IPS-18a (cell line): ENCODE measurements around the gene KCNIP4.

Experiments used
- H3K27ac ChIP-seq: one replicate; pipeline ENCODE4 v1.5.1; 2013; ENCODE audit warnings: low read length
- H3K27me3 ChIP-seq: one replicate; pipeline ENCODE4 v1.6.1; 2013; ENCODE audit warnings: mild to moderate bottlenecking, low read length; ENCODE audit not compliant: control insufficient read depth, insufficient read depth
- H3K36me3 ChIP-seq: one replicate; pipeline ENCODE4 v1.6.1; 2013; ENCODE audit warnings: low read depth, low read length; ENCODE audit not compliant: control insufficient read depth
- H3K4me1 ChIP-seq: one replicate; pipeline ENCODE4 v1.6.1; 2013; ENCODE audit warnings: low read depth, low read length; ENCODE audit not compliant: control insufficient read depth
- H3K4me3 ChIP-seq: one replicate; pipeline ENCODE4 v1.5.1; 2013; ENCODE audit warnings: low read length
- H3K9ac ChIP-seq: one replicate; pipeline ENCODE4 v1.6.1; 2013; ENCODE audit warnings: mild to moderate bottlenecking, low read length, moderate library complexity
- H3K9me3 ChIP-seq: one replicate; pipeline ENCODE4 v1.6.1; 2013; ENCODE audit warnings: low read depth, low read length; ENCODE audit not compliant: control insufficient read depth

KCNIP4 gene

DNA sequence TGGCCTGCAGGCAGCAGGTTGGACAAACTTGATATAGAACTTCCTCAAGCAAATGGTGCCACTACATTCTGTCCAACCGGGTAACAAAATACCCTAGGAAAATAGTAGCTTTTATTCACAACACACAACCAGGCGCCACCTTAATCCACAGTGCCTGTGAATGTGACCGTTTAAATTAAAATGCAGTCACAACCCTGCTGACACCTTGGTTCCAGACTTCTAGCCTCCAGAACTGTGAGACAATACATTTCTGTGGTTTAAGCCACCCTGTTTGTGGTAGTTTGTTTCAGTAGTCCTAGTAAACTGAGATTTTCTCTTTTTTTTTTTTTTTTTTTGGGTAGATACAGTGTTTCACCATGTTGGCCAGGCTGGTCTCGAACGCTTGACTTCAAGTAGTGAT, 672.5 kb downstream of the KCNIP4 start:
- Histone ChIP-seq H3K36me3 (no peaks in the 10 kb centered on the region), H3K27ac (no peak overlapping the region), H3K4me3 (no peak overlapping the region), H3K9ac (no peak overlapping the region), H3K9me3 (no peaks in the 10 kb centered on the region), H3K27me3 (no peaks in the 10 kb centered on the region), H3K4me1 (no peaks in the 10 kb centered on the region)

- H3K27ac ChIP-seq = no peak overlapping the region
Observed at GRCh38 chr4:21271439-21272052, 677.0 kb downstream of the KCNIP4 start.

DNA sequence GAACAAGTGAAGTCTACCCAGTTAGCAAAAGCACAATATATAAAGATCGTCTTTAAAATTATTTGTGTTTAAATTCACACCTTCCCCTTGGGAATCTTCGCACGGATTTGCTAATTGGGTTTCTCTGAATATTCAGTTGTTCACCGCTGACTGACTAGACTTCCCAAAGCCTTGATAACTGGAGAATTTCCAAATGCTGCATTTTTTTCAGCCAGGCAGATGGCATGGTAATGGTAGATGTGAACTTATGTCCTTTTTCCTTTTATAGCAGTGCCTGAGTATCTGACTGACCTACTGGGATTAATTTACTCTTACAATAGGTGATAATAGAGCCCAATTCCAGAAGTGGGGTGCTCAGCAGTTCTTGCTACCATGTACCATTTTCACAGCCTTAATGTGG, 700.2 kb downstream of the KCNIP4 start:
- Histone ChIP-seq H3K4me3 (no peak overlapping the region), H3K4me1 (no peaks in the 10 kb centered on the region), H3K27ac (no peak overlapping the region), H3K27me3 (no peaks in the 10 kb centered on the region), H3K9ac (no peak overlapping the region), H3K9me3 (no peaks in the 10 kb centered on the region), H3K36me3 (no peaks in the 10 kb centered on the region)

More at GRCh38 chr4:21271439-21272052, 677.0 kb downstream of the KCNIP4 start:
- Histone ChIP-seq H3K36me3 (no peaks in the 10 kb centered on the region), H3K27me3 (no peaks in the 10 kb centered on the region), H3K4me1 (no peaks in the 10 kb centered on the region), H3K9ac (no peak overlapping the region), H3K4me3 (no peak overlapping the region), H3K9me3 (no peaks in the 10 kb centered on the region)

- no peaks in the 10 kb centered on the region for H3K4me1 ChIP-seq
- no peaks in the 10 kb centered on the region for H3K36me3 ChIP-seq
- no peak overlapping the region for H3K9ac ChIP-seq
- no peaks in the 10 kb centered on the region for H3K9me3 ChIP-seq
- H3K27me3 ChIP-seq = no peaks in the 10 kb centered on the region
- H3K27ac ChIP-seq = no peak overlapping the region
- H3K4me3 ChIP-seq = no peak overlapping the region
Observed at GRCh38 chr4:21242163-21242562, 706.4 kb downstream of the KCNIP4 start.

GRCh38 chr4:21226637-21227538, 721.7 kb downstream of the KCNIP4 start:
- Histone ChIP-seq H3K9ac (no peak overlapping the region), H3K27ac (no peak overlapping the region), H3K36me3 (no peaks in the 10 kb centered on the region), H3K27me3 (no peaks in the 10 kb centered on the region), H3K9me3 (no peaks in the 10 kb centered on the region), H3K4me3 (no peak overlapping the region), H3K4me1 (no peaks in the 10 kb centered on the region)

- H3K9me3 ChIP-seq = no peaks in the 10 kb centered on the region
- no peaks in the 10 kb centered on the region for H3K4me1 ChIP-seq
- no peak overlapping the region for H3K4me3 ChIP-seq
- no peak overlapping the region for H3K9ac ChIP-seq
- no peaks in the 10 kb centered on the region for H3K36me3 ChIP-seq
- no peak overlapping the region for H3K27ac ChIP-seq
- no peaks in the 10 kb centered on the region for H3K27me3 ChIP-seq
Observed at GRCh38 chr4:21211846-21212245, 736.7 kb downstream of the KCNIP4 start.

DNA sequence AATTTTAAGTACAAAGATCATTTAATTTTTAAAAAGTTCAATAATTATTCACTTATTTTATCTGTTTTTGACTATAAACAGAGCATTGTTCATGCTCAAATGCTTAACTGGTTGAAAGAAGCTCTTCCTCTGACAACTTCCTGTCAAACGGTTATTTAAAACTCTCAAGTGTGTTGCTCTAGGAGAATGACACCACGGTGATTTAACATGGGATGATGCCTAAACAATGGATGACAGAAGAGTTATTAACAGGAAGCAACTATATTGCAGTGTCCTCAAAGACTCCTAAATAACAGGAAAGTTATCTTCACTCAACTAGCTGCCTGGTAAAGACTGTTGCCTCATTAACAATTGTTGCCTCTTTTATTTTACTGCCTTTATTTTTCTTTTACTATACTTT, 738.7 kb downstream of the KCNIP4 start:
- no peaks in the 10 kb centered on the region for H3K27me3 ChIP-seq
- no peaks in the 10 kb centered on the region for H3K4me1 ChIP-seq
- no peaks in the 10 kb centered on the region for H3K36me3 ChIP-seq
- no peaks in the 10 kb centered on the region for H3K9me3 ChIP-seq
- H3K9ac ChIP-seq = no peak overlapping the region
- H3K4me3 ChIP-seq = no peak overlapping the region
- H3K27ac ChIP-seq = no peak overlapping the region

DNA sequence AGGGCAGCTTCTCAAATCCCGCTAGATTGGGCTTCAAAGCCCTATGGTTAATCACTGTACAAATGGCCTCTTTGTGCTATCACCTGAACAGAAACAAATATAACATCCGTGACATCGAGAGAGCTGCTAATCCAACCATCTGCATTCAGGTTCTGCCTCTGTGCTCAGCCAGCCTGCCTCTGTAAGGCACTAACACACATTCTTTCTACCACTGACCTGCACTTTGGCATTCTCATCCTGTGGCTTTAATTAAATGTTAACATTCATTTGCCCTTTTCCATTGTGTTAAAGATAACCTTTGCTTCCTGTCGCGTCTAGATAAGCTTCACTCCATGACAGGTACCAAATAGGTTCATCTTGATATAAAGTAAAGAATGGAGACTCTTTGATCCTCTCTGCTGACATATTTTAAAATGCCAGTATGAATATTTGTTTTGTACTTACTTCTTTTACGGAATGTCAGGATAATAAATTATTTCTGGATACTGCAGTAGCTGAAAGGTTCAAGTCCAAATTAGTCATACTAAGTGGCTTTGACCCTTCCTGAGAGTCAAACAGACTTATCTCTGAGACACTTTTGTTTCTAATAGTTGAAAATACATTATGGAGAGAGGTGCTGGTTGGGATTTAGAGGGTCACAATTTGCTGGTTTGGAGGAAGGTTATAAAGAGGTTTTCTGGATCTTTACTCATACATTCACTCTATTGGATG, 742.6 kb downstream of the KCNIP4 start:
- H3K27ac ChIP-seq = no peak overlapping the region
- no peaks in the 10 kb centered on the region for H3K27me3 ChIP-seq
- no peak overlapping the region for H3K9ac ChIP-seq
- H3K36me3 ChIP-seq = no peaks in the 10 kb centered on the region
- no peaks in the 10 kb centered on the region for H3K9me3 ChIP-seq
- no peak overlapping the region for H3K4me3 ChIP-seq
- H3K4me1 ChIP-seq = no peaks in the 10 kb centered on the region

GRCh38 chr4:21203416-21203815, 745.2 kb downstream of the KCNIP4 start:
- no peaks in the 10 kb centered on the region for H3K27me3 ChIP-seq
- H3K9ac ChIP-seq = no peak overlapping the region
- no peak overlapping the region for H3K27ac ChIP-seq
- H3K9me3 ChIP-seq = no peaks in the 10 kb centered on the region
- H3K4me1 ChIP-seq = no peaks in the 10 kb centered on the region
- no peak overlapping the region for H3K4me3 ChIP-seq
- no peaks in the 10 kb centered on the region for H3K36me3 ChIP-seq

DNA sequence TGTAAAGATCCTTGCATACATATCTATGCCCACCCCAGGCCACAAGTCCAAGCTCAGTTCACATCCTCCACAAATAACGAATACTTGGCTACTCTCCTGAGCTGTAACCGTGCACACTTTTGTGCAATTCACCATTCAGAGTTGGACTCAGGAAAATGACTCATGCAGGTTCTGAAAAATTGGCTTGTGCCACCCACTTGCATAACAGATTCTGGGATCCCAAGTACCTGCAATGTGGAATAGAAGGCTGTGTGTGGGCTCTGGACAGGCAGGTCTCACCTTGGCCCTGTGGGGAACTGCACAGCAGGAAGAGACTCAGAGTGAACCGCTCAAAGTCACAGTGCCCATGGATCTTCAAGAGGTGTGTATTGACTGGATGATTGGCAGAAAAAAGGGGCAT, 745.6 kb downstream of the KCNIP4 start:
- H3K27ac ChIP-seq = no peak overlapping the region
- no peaks in the 10 kb centered on the region for H3K27me3 ChIP-seq
- H3K9me3 ChIP-seq = no peaks in the 10 kb centered on the region
- no peak overlapping the region for H3K9ac ChIP-seq
- H3K4me1 ChIP-seq = no peaks in the 10 kb centered on the region
- H3K36me3 ChIP-seq = no peaks in the 10 kb centered on the region
- H3K4me3 ChIP-seq = no peak overlapping the region

DNA sequence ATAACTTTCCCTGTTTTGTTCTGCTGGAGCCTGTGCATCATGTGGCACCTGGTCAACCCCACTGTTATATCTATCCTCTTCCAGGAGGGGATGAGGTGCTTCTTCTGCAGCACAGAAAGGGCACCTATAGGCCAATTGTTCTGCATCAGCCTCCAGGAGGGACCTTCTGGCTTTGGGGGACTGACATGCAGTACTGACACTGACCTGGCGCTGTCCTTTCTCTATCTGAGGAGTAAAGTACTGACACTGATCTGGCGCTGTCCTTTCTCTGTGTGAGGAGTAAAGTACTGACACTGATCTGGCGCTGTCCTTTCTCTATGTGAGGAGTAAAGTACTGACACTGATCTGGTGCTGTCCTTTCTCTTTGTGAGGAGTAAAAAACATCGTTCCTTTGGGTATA, 749.9 kb downstream of the KCNIP4 start:
- Histone ChIP-seq H3K4me3 (no peak overlapping the region), H3K27ac (no peak overlapping the region), H3K27me3 (no peaks in the 10 kb centered on the region), H3K36me3 (no peaks in the 10 kb centered on the region), H3K9ac (no peak overlapping the region), H3K4me1 (no peaks in the 10 kb centered on the region), H3K9me3 (no peaks in the 10 kb centered on the region)
